ENCODE measurements around the gene ATP11A. TPM values are rescaled to one million over a fixed set of nuclear protein-coding genes. Genes with fewer than 3 reads are reported as not detected.

ATP11A gene
- total and polyA plus RNA-seq, 7 donors: 3.9 to 48.6 (median 26.4) TPM

GRCh38 chr13:112916296-112916695 lies 226.5 kb downstream of the ATP11A start:
- no peaks in the 10 kb centered on the region for H3K9me3 ChIP-seq
- H3K4me3 ChIP-seq: no peak overlapping the region
- no peaks in the 10 kb centered on the region for H3K4me1 ChIP-seq
- ATAC-seq: no peak
- no peak for TF ChIP-seq CTCF (IDR thresholded peaks at IDR 0.05)
- no peak overlapping the region for H3K27ac ChIP-seq
- H3K36me3 ChIP-seq (ENCODE audit: insufficient read depth in 1 of 2, low read depth in 1 of 2): no peaks in the 10 kb centered on the region
- WGBS, 3 donors: 89 to 94% (median 93%) methylated on average over 14 of the region's 14 CpGs
- DNase-seq: no peak
- intact Hi-C loops (cut with DNase I): no loop called here
- peaks cover 1 to 46% (median 2%) of the 10 kb centered on the region in 3 donors for H3K27me3 ChIP-seq (ENCODE audit: insufficient read depth in 3 of 3, low read length in 2 of 3)

GRCh38 chr13:112917056-112917664 lies 227.3 kb downstream of the ATP11A start:
- 76 to 85% (median 82%) methylated on average over 28 to 29 of the region's 29 CpGs for WGBS, 3 donors
- no peak for TF ChIP-seq CTCF (IDR thresholded peaks at IDR 0.05)
- DNase-seq: no peak
- intact Hi-C loops (cut with DNase I): no loop called here
- no peaks in the 10 kb centered on the region for H3K4me1 ChIP-seq
- peaks cover 0 to 44% (median 3%) of the 10 kb centered on the region in 3 donors for H3K27me3 ChIP-seq (ENCODE audit: insufficient read depth in 3 of 3, low read length in 2 of 3)
- no peaks in the 10 kb centered on the region for H3K9me3 ChIP-seq
- no peak overlapping the region for H3K4me3 ChIP-seq
- H3K27ac ChIP-seq: no peak overlapping the region
- no peaks in the 10 kb centered on the region for H3K36me3 ChIP-seq (ENCODE audit: insufficient read depth in 1 of 2, low read depth in 1 of 2)
- ATAC-seq: no peak

- 84 to 96% (median 86%) methylated on average over 3 of the region's 3 CpGs for WGBS, 3 donors
- ATAC-seq (no peak), DNase-seq (no peak)
- H3K9me3 ChIP-seq: no peaks in the 10 kb centered on the region
- no peak overlapping the region for H3K27ac ChIP-seq
- no peak overlapping the region for H3K4me3 ChIP-seq
- intact Hi-C loops (cut with DNase I): no loop called here
- H3K27me3 ChIP-seq (ENCODE audit: insufficient read depth in 3 of 3, low read length in 2 of 3): peaks cover 0 to 44% (median 3%) of the 10 kb centered on the region in 3 donors
- no peak for TF ChIP-seq CTCF (IDR thresholded peaks at IDR 0.05)
- H3K4me1 ChIP-seq: no peaks in the 10 kb centered on the region
- no peaks in the 10 kb centered on the region for H3K36me3 ChIP-seq (ENCODE audit: insufficient read depth in 1 of 2, low read depth in 1 of 2)
These were observed 227.9 kb downstream of the ATP11A start for GRCh38 chr13:112917737-112918136.

GRCh38 chr13:112918266-112918665 lies 228.4 kb downstream of the ATP11A start:
- Histone ChIP-seq H3K4me1 (no peaks in the 10 kb centered on the region), H3K9me3 (no peaks in the 10 kb centered on the region), H3K36me3 (ENCODE audit: insufficient read depth in 1 of 2, low read depth in 1 of 2) (no peaks in the 10 kb centered on the region), H3K27me3 (ENCODE audit: insufficient read depth in 3 of 3, low read length in 2 of 3) (peaks cover 0 to 49% (median 3%) of the 10 kb centered on the region in 3 donors), H3K4me3 (no peak overlapping the region), H3K27ac (no peak overlapping the region)
- ATAC-seq (no peak), DNase-seq (no peak)
- TF ChIP-seq CTCF (IDR thresholded peaks at IDR 0.05): no peak
- intact Hi-C loops (cut with DNase I): no loop called here
- 79 to 84% (median 83%) methylated on average over 8 of the region's 8 CpGs for WGBS, 3 donors

GRCh38 chr13:112918746-112919145 lies 228.9 kb downstream of the ATP11A start:
- H3K4me1 ChIP-seq: no peaks in the 10 kb centered on the region
- H3K9me3 ChIP-seq: no peaks in the 10 kb centered on the region
- no peak overlapping the region for H3K27ac ChIP-seq
- TF ChIP-seq CTCF (IDR thresholded peaks at IDR 0.05): no peak
- intact Hi-C loops (cut with DNase I): no loop called here
- DNase-seq: no peak
- H3K4me3 ChIP-seq: no peak overlapping the region
- ATAC-seq: no peak
- no peaks in the 10 kb centered on the region for H3K36me3 ChIP-seq (ENCODE audit: insufficient read depth in 1 of 2, low read depth in 1 of 2)
- H3K27me3 ChIP-seq (ENCODE audit: insufficient read depth in 3 of 3, low read length in 2 of 3): peaks cover 0 to 54% (median 3%) of the 10 kb centered on the region in 3 donors
- 86 to 88% (median 88%) methylated on average over 13 of the region's 13 CpGs for WGBS, 3 donors

All from psoas muscle (tissue), 8 donors.